OCI-LY3 (cell line): ENCODE results near the gene VIPR2.
"Not testable (repeated sequence)": the region's sequence is repeated elsewhere in the genome, so short reads cannot be mapped to it uniquely, and the experiment has no call there.

Experiments
- H2AFZ ChIP-seq: fragments of 200-600, 300-600 bp; shearing (Covaris generic); 2 replicates; pipeline ENCODE4 v1.6.0; 2014; ENCODE audit warnings: antibody characterized with exemption, low read depth, low read length
- H3K27ac ChIP-seq: fragments of 200-600, 300-600 bp; sonication (generic); 2 replicates; pipeline ENCODE4 v1.5.1; 2014; ENCODE audit warnings: mild to moderate bottlenecking, low read length, moderate library complexity, mixed read lengths
- H3K27me3 ChIP-seq: fragments of 200-600, 300-600 bp; sonication (generic); 2 replicates; pipeline ENCODE4 v1.6.1; 2014; ENCODE audit warnings: low read depth, low read length, mixed read lengths
- H3K36me3 ChIP-seq: fragments of 200-600, 300-600 bp; sonication (generic); replicated peaks from 2 replicates; pipeline ENCODE3; 2014; ENCODE audit warnings: low read depth, low read length, mixed read lengths
- H3K4me1 ChIP-seq: fragments of 300-600, 200-600 bp; sonication (generic); 2 replicates; pipeline ENCODE4 v1.6.1; 2014; ENCODE audit warnings: low read length, mixed read lengths
- H3K4me2 ChIP-seq: fragments of 200-600, 300-600 bp; sonication (generic); 2 replicates; pipeline ENCODE4 v1.6.1; 2014; ENCODE audit warnings: low read length, mixed read lengths
- H3K4me3 ChIP-seq: fragments of 300-600, 200-600 bp; sonication (generic); 2 replicates; pipeline ENCODE4 v1.5.1; 2014; ENCODE audit warnings: antibody characterized with exemption, mild to moderate bottlenecking, low read length, moderate library complexity
- H3K79me2 ChIP-seq: fragments of 300-600, 200-600 bp; shearing (Covaris generic); 2 replicates; pipeline ENCODE4 v1.6.1; 2014; ENCODE audit warnings: mild to moderate bottlenecking, low read length, mixed read lengths
- H3K9ac ChIP-seq: fragments of 300-600, 200-600 bp; shearing (Covaris generic); 2 replicates; pipeline ENCODE4 v1.6.0; 2014; ENCODE audit warnings: mild to moderate bottlenecking, low read length, moderate library complexity
- H3K9me3 ChIP-seq: fragments of 200-600, 300-600 bp; shearing (Covaris generic); 2 replicates; pipeline ENCODE4 v1.6.1; 2014; ENCODE audit warnings: low read length, mixed read lengths; ENCODE audit not compliant: insufficient read depth
- H4K20me1 ChIP-seq: fragments of 200-600, 300-600 bp; sonication (generic); 2 replicates; pipeline ENCODE4 v1.6.1; 2016; ENCODE audit warnings: low read length, mixed read lengths; ENCODE audit not compliant: insufficient read depth
- EZH2phosphoT487 ChIP-seq: fragments of 200-600 bp; shearing (Covaris generic); IDR thresholded peaks from 2 replicates; pipeline ENCODE4 v1.6.1; 2018; ENCODE audit warnings: antibody characterized with exemption, mixed run types, low read depth
- TF ChIP-seq, protein P1 (sequence below): fragments of 200-600, 300-600 bp; sonication (generic); IDR thresholded peaks from 2 replicates; pipeline ENCODE4 v1.5.1; 2014; ENCODE audit warnings: antibody characterized with exemption, low read length, low read depth

The VIPR2 gene

DNA sequence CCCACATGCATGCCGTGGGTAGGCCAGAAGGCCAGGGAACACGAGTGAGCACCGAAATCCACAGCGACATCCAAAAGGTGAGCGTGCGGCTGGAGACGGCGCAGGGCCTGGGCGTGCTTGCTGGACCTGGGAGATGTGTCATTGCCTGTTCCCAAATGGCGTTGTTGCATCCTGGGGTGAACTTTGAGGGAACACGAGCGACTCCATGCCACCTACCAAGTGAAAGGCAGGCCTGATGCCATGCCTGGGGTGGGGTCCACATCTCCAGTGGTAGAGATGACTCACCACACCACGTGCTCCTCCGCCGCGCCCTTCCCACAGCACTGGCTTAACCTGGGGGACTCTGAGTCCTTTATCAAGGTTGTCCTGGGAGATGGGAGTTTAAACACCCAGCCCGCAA is 24.7 kb upstream of the VIPR2 start:
- TF ChIP-seq, protein P1, sequence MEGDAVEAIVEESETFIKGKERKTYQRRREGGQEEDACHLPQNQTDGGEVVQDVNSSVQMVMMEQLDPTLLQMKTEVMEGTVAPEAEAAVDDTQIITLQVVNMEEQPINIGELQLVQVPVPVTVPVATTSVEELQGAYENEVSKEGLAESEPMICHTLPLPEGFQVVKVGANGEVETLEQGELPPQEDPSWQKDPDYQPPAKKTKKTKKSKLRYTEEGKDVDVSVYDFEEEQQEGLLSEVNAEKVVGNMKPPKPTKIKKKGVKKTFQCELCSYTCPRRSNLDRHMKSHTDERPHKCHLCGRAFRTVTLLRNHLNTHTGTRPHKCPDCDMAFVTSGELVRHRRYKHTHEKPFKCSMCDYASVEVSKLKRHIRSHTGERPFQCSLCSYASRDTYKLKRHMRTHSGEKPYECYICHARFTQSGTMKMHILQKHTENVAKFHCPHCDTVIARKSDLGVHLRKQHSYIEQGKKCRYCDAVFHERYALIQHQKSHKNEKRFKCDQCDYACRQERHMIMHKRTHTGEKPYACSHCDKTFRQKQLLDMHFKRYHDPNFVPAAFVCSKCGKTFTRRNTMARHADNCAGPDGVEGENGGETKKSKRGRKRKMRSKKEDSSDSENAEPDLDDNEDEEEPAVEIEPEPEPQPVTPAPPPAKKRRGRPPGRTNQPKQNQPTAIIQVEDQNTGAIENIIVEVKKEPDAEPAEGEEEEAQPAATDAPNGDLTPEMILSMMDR, result no peak
- TF ChIP-seq EZH2phosphoT487, result no peak
- Histone ChIP-seq H3K4me3 (no peak overlapping the region), H3K27ac (no peak overlapping the region), H2AFZ (no peak overlapping the region), H4K20me1 (no peaks in the 10 kb centered on the region), H3K9me3 (no peaks in the 10 kb centered on the region), H3K27me3 (no peaks in the 10 kb centered on the region), H3K9ac (no peak overlapping the region), H3K4me1 (no peaks in the 10 kb centered on the region), H3K4me2 (no peak overlapping the region), H3K36me3 (no peaks in the 10 kb centered on the region), H3K79me2 (no peaks in the 10 kb centered on the region)

DNA sequence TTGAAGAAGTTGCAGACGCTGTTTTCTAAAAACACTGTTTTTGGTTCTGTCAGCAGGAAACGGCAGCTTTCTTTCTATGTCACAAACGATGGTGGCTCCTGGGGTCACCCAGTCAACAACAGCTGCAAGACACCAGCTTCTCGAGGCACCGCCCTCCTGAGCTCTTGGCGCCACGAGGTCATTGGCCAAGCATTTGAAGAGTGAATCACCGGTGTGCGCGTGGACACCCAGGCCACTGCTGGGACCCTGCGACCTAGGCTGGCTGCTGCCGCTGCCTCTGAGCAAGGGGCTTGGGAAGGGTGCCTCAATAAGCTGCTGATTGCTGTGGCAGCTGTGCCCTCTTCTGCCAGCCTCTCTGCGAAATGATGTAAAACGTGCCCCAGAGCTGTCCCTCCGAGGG is 22.5 kb upstream of the VIPR2 start:
- TF ChIP-seq, protein P1, result no peak
- TF ChIP-seq EZH2phosphoT487, result no peak
- Histone ChIP-seq H3K27ac (no peak overlapping the region), H3K9me3 (no peaks in the 10 kb centered on the region), H3K27me3 (no peaks in the 10 kb centered on the region), H3K4me2 (no peak overlapping the region), H3K36me3 (no peaks in the 10 kb centered on the region), H3K9ac (no peak overlapping the region), H4K20me1 (no peaks in the 10 kb centered on the region), H3K79me2 (no peaks in the 10 kb centered on the region), H2AFZ (no peak overlapping the region), H3K4me3 (no peak overlapping the region), H3K4me1 (no peaks in the 10 kb centered on the region)

DNA sequence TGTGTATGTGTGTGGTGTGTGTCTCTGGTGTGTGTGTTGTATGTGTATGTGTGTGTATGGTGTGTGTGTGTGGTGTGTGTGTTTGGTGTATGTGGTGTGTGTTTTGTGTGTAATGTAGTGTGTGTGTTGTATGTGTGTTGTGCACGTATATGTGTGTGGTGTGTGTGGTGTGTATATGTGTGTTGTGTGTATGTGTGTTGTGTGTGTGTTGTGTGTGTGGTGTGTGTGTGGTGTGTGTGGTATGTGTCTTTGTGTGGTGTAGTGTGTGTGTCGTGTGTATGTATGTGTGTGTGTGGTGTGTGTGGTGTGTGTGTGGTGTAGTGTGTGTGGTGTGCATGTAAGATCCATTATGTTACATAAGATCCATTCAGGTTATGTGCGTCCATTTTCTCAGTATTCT is 21.9 kb upstream of the VIPR2 start:
- Histone ChIP-seq H3K79me2 (no peaks in the 10 kb centered on the region), H3K4me3 (no peak overlapping the region), H3K9me3 (no peaks in the 10 kb centered on the region), H2AFZ (no peak overlapping the region), H3K36me3 (no peaks in the 10 kb centered on the region), H3K27me3 (no peaks in the 10 kb centered on the region), H3K4me1 (no peaks in the 10 kb centered on the region), H3K4me2 (no peak overlapping the region), H3K9ac (no peak overlapping the region), H4K20me1 (no peaks in the 10 kb centered on the region), H3K27ac (no peak overlapping the region)
- no peak for TF ChIP-seq EZH2phosphoT487
- TF ChIP-seq, protein P1, result no peak

- H4K20me1 ChIP-seq, result no peaks in the 10 kb centered on the region
- H3K4me1 ChIP-seq, result no peaks in the 10 kb centered on the region
- H3K79me2 ChIP-seq, result no peaks in the 10 kb centered on the region
- no peak overlapping the region for H3K9ac ChIP-seq
- H3K4me2 ChIP-seq, result no peak overlapping the region
- no peak overlapping the region for H2AFZ ChIP-seq
- H3K27me3 ChIP-seq, result no peaks in the 10 kb centered on the region
- TF ChIP-seq EZH2phosphoT487, result no peak
- TF ChIP-seq, protein P1, result no peak
- H3K9me3 ChIP-seq, result no peaks in the 10 kb centered on the region
- H3K4me3 ChIP-seq, result no peak overlapping the region
- H3K27ac ChIP-seq, result no peak overlapping the region
- no peaks in the 10 kb centered on the region for H3K36me3 ChIP-seq
Measured at GRCh38 chr7:159165352-159165751, 20.7 kb upstream of the VIPR2 start.

GRCh38 chr7:159163703-159164301 is 19.1 kb upstream of the VIPR2 start:
- H4K20me1 ChIP-seq, H3K36me3 ChIP-seq, H3K4me2 ChIP-seq, H3K79me2 ChIP-seq, H2AFZ ChIP-seq, H3K4me3 ChIP-seq, H3K27me3 ChIP-seq, H3K27ac ChIP-seq, H3K9ac ChIP-seq, H3K9me3 ChIP-seq, H3K4me1 ChIP-seq: not testable (repeated sequence)

- H3K9me3 ChIP-seq, H3K27me3 ChIP-seq, H3K36me3 ChIP-seq, H3K9ac ChIP-seq, H4K20me1 ChIP-seq, H3K27ac ChIP-seq, H3K79me2 ChIP-seq, H3K4me3 ChIP-seq, H2AFZ ChIP-seq, H3K4me2 ChIP-seq, H3K4me1 ChIP-seq: not testable (repeated sequence)
Measured at GRCh38 chr7:159162050-159162626, 17.5 kb upstream of the VIPR2 start.
